SK-N-SH (cell line): ENCODE results near the gene PRRG4. TPM values are rescaled to one million over a fixed set of nuclear protein-coding genes. Genes with fewer than 3 reads are reported as not detected.
A peak's percentile ranks its signal among the peaks of the same experiment; 100 is the strongest.

ENCODE experiments used
- CTCF ChIA-PET: fragments of 300-600, 350-600 bp; formaldehyde crosslinking; extraction: SDS; loops from one replicate; lab custom pipeline; 2021; lab: Yijun Ruan, JAX
- POLR2A ChIA-PET: fragments of 350-600 bp; sonication (Branson Sonifier 250); formaldehyde crosslinking; extraction: SDS; loops from one replicate; lab custom pipeline; 2020; ENCODE audit warnings: antibody characterized with exemption, inconsistent platforms; lab: Yijun Ruan, JAX
- DNase-seq: peaks from one replicate; pipeline ENCODE4 v3.0.0; 2012
- H2AFZ ChIP-seq: fragments of 200-600 bp; sonication (generic); 2 replicates; pipeline ENCODE4 v1.8.1; 2016; ENCODE audit warnings: antibody characterized with exemption, mild to moderate bottlenecking, low read depth
- H3F3A ChIP-seq: fragments of 200-600 bp; sonication (generic); replicated peaks from 2 replicates; pipeline ENCODE3; 2016; ENCODE audit warnings: antibody characterized with exemption, mild to moderate bottlenecking; ENCODE audit not compliant: insufficient read depth
- H3K27ac ChIP-seq, 2 experiments: fragments of 200-500 bp in 1 of 2; fragments of 200-600 bp in 1 of 2; sonication (Bioruptor generic) in 1 of 2; sonication (generic), shearing (Covaris generic) in 1 of 2; 2 replicates each; pipeline versions ENCODE4 v1.5.1 to v1.6.1; 2014 to 2016; ENCODE audit warnings: low read depth in 2 of 2, inconsistent platforms in 1 of 2, low read length in 1 of 2, mild to moderate bottlenecking in 1 of 2, mixed read lengths in 1 of 2
- H3K27me3 ChIP-seq: fragments of 200-600 bp; sonication (generic), shearing (Covaris generic); 2 replicates; pipeline ENCODE4 v1.6.1; 2016; ENCODE audit warnings: mixed run types; ENCODE audit not compliant: insufficient read depth
- H3K36me3 ChIP-seq, 2 experiments: fragments of 200-500 bp in 1 of 2; fragments of 200-600 bp in 1 of 2; sonication (Bioruptor generic) in 1 of 2; sonication (generic) in 1 of 2; replicated peaks in 1 of 2; 2 replicates each; pipeline versions ENCODE3 to v1.5.1; 2014 to 2016; ENCODE audit warnings: low read length in 1 of 2, mild to moderate bottlenecking in 1 of 2; ENCODE audit not compliant: insufficient read depth in 2 of 2, control insufficient read depth in 1 of 2
- H3K4me1 ChIP-seq, 2 experiments: fragments of 200-500 bp in 1 of 2; fragments of 200-600 bp in 1 of 2; sonication (Bioruptor generic) in 1 of 2; sonication (generic), shearing (Covaris generic) in 1 of 2; 2 replicates each; pipeline versions ENCODE4 v1.5.1 to v1.6.1; 2014 to 2016; ENCODE audit warnings: low read depth in 1 of 2, low read length in 1 of 2, mixed run types in 1 of 2; ENCODE audit not compliant: insufficient read depth in 2 of 2, control insufficient read depth in 1 of 2
- H3K4me2 ChIP-seq: fragments of 200-600 bp; sonication (generic), shearing (Covaris generic); 2 replicates; pipeline ENCODE4 v1.6.1; 2017; ENCODE audit warnings: mixed run types
- H3K4me3 ChIP-seq, 2 experiments: fragments of 200-500 bp in 1 of 2; fragments of 200-600 bp in 1 of 2; sonication (Bioruptor generic) in 1 of 2; sonication (generic), shearing (Covaris generic) in 1 of 2; 2 replicates each; pipeline versions ENCODE4 v1.5.1 to v1.8.1; 2014 to 2016; ENCODE audit warnings: low read depth in 2 of 2, inconsistent platforms in 1 of 2, low read length in 1 of 2, mild to moderate bottlenecking in 1 of 2, mixed read lengths in 1 of 2, moderate library complexity in 1 of 2
- H3K79me2 ChIP-seq: fragments of 200-600 bp; sonication (generic); 2 replicates; pipeline ENCODE4 v1.8.1; 2017; ENCODE audit warnings: mild to moderate bottlenecking; ENCODE audit not compliant: insufficient read depth
- H3K9ac ChIP-seq: fragments of 200-600 bp; sonication (generic); 2 replicates; pipeline ENCODE4 v1.6.1; 2017; ENCODE audit warnings: mixed run types
- H3K9me2 ChIP-seq: fragments of 200-600 bp; sonication (generic); 2 replicates; pipeline ENCODE4 v1.6.1; 2017; ENCODE audit warnings: mixed run types
- H3K9me3 ChIP-seq: fragments of 200-600 bp; sonication (generic); 2 replicates; pipeline ENCODE4 v1.6.1; 2017; ENCODE audit warnings: mixed run types, mild to moderate bottlenecking, moderate library complexity
- H4K20me1 ChIP-seq: fragments of 200-600 bp; sonication (generic); 2 replicates; pipeline ENCODE4 v1.6.1; 2017; ENCODE audit warnings: mild to moderate bottlenecking, mixed run types; ENCODE audit not compliant: insufficient read depth
- CHD2 ChIP-seq: fragments of 150-350 bp; IDR thresholded peaks from 2 replicates; pipeline ENCODE4 v1.6.1; 2018; ENCODE audit warnings: low read length; ENCODE audit not compliant: partially characterized antibody
- EZH2phosphoT487 ChIP-seq: fragments of 200-600 bp; sonication (generic); IDR thresholded peaks from 2 replicates; pipeline ENCODE4 v1.6.1; 2017; ENCODE audit warnings: low read depth, mixed run types, mild to moderate bottlenecking, antibody characterized with exemption, moderate library complexity, borderline replicate concordance
- FOSL2 ChIP-seq: IDR thresholded peaks from 2 replicates; pipeline ENCODE4 v1.4.0; 2012; ENCODE audit warnings: low read depth, mild to moderate bottlenecking, moderate library complexity, borderline replicate concordance
- JUND ChIP-seq: IDR thresholded peaks from 2 replicates; pipeline ENCODE4 v1.4.0; 2012
- NRF1 ChIP-seq: IDR thresholded peaks from 2 replicates; pipeline ENCODE4 v1.6.1; 2012; ENCODE audit warnings: low read depth, mild to moderate bottlenecking, low read length
- RAD21 ChIP-seq: IDR thresholded peaks from 2 replicates; pipeline ENCODE4 v1.6.1; 2012; ENCODE audit warnings: mild to moderate bottlenecking, low read length
- RXRA ChIP-seq: IDR thresholded peaks from 2 replicates; pipeline ENCODE4 v1.4.0; 2012; ENCODE audit warnings: low read depth, mild to moderate bottlenecking, borderline replicate concordance
- SMC3 ChIP-seq: IDR thresholded peaks from 2 replicates; pipeline ENCODE4 v1.6.1; 2012; ENCODE audit warnings: low read depth, low read length, improper control_type of control experiment
- TCF12 ChIP-seq: IDR thresholded peaks from 2 replicates; pipeline ENCODE4 v1.4.0; 2012
- TEAD4 ChIP-seq: IDR thresholded peaks from 2 replicates; pipeline ENCODE4 v1.4.0; 2012; ENCODE audit warnings: mild to moderate bottlenecking, borderline replicate concordance; ENCODE audit not compliant: insufficient read depth
- YY1 ChIP-seq: IDR thresholded peaks from 2 replicates; pipeline ENCODE4 v1.4.0; 2012; ENCODE audit warnings: low read depth, mild to moderate bottlenecking
- WGBS: methylation state at CpG from one replicate; pipeline ENCODE4 v1.1.6; 2017; ENCODE audit warnings: low lambda C conversion rate; 5-methylcytosine and 5-hydroxymethylcytosine counted together
- polyA plus RNA-seq, 3 experiments: library from polyadenylated mRNA; depleted of rRNA; stranded (reverse); fragments of >200 nt; gene quantifications; 2 replicates each; pipeline ENCODE4 v1.2.3, GENCODE V29; 2012
- TF ChIP-seq, protein P1 (sequence below): IDR thresholded peaks from 2 replicates; pipeline ENCODE4 v1.4.0; 2012; ENCODE audit warnings: low read depth
- TF ChIP-seq, protein P2 (sequence below): fragments of 150-350 bp; IDR thresholded peaks from 2 replicates; pipeline ENCODE4 v1.6.1; 2017; ENCODE audit warnings: antibody characterized with exemption, low read length, low read depth, borderline replicate concordance
- TF ChIP-seq, protein P3 (sequence below): IDR thresholded peaks from 2 replicates; pipeline ENCODE4 v1.6.1; 2012; ENCODE audit warnings: mild to moderate bottlenecking, low read depth, low read length, moderate library complexity
- TF ChIP-seq, protein P4 (sequence below): IDR thresholded peaks from 2 replicates; pipeline ENCODE4 v1.4.0; 2012; ENCODE audit warnings: low read depth, borderline replicate concordance
- TF ChIP-seq, protein P5 (sequence below): IDR thresholded peaks from 2 replicates; pipeline ENCODE4 v1.4.0; 2012; ENCODE audit warnings: low read depth, borderline replicate concordance
- TF ChIP-seq, protein P6 (sequence below): IDR thresholded peaks from 2 replicates; pipeline ENCODE4; 2012
- TF ChIP-seq, protein P7 (sequence below): fragments of 150-350 bp; IDR thresholded peaks from 2 replicates; pipeline ENCODE4 v1.6.1; 2016; ENCODE audit warnings: mild to moderate bottlenecking, low read depth, low read length

PRRG4 gene
- polyA plus RNA-seq, 1 of the 3 experiments (the other 2 are of a cell fraction) = 0.21 TPM

DNA sequence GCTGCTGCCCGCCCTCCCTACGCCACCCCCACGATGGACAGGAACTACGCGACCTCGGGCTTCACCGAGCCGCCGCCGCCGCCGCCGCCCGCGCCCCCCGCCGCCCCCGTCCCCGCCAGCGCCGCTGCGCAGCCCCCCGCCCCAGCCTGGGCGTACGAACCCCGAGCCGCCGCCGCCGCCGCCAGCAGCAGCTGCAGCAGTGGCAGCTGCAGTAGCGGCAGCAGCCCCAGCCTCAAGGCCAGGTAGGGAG lies 63.3 kb downstream of the PRRG4 start:
- peaks cover 9 to 22% of the 10 kb centered on the region in 2 experiments; a peak in 3 of 4 replicates for H3K4me1 ChIP-seq
- ChIA-PET POLR2A (interaction anchor here (1.0 to 1.3 kb wide), 4 partner anchors 21 to 173 kb away, joined by 3 to 4 read pairs (median 3); no protein-coding TSS in a partner anchor), CTCF (interaction anchor here (0.7 to 2.3 kb wide), 12 partner anchors 9 to 309 kb away, joined by 3 to 9 read pairs (median 4); partner anchors contain the start of genes CCDC73, EIF3M and TCP11L1)
- H3K9me2 ChIP-seq = no peaks in the 10 kb centered on the region
- 0% methylated on average over 4 of the region's 32 CpGs for WGBS
- peak overlapping the region; percentile 94; the same call in 1 of the 2 replicates for H3K4me2 ChIP-seq
- TF ChIP-seq TEAD4 (no peak), NRF1 (no peak), SMC3 (no peak), YY1 (no peak), TCF12 (no peak), JUND (no peak), CHD2 (no peak), EZH2phosphoT487 (no peak), RXRA (no peak), RAD21 (no peak), FOSL2 (no peak)
- TF ChIP-seq, protein P1, sequence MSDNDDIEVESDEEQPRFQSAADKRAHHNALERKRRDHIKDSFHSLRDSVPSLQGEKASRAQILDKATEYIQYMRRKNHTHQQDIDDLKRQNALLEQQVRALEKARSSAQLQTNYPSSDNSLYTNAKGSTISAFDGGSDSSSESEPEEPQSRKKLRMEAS = no peak
- TF ChIP-seq, protein P2, sequence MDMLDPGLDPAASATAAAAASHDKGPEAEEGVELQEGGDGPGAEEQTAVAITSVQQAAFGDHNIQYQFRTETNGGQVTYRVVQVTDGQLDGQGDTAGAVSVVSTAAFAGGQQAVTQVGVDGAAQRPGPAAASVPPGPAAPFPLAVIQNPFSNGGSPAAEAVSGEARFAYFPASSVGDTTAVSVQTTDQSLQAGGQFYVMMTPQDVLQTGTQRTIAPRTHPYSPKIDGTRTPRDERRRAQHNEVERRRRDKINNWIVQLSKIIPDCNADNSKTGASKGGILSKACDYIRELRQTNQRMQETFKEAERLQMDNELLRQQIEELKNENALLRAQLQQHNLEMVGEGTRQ = no peak
- TF ChIP-seq, protein P3, sequence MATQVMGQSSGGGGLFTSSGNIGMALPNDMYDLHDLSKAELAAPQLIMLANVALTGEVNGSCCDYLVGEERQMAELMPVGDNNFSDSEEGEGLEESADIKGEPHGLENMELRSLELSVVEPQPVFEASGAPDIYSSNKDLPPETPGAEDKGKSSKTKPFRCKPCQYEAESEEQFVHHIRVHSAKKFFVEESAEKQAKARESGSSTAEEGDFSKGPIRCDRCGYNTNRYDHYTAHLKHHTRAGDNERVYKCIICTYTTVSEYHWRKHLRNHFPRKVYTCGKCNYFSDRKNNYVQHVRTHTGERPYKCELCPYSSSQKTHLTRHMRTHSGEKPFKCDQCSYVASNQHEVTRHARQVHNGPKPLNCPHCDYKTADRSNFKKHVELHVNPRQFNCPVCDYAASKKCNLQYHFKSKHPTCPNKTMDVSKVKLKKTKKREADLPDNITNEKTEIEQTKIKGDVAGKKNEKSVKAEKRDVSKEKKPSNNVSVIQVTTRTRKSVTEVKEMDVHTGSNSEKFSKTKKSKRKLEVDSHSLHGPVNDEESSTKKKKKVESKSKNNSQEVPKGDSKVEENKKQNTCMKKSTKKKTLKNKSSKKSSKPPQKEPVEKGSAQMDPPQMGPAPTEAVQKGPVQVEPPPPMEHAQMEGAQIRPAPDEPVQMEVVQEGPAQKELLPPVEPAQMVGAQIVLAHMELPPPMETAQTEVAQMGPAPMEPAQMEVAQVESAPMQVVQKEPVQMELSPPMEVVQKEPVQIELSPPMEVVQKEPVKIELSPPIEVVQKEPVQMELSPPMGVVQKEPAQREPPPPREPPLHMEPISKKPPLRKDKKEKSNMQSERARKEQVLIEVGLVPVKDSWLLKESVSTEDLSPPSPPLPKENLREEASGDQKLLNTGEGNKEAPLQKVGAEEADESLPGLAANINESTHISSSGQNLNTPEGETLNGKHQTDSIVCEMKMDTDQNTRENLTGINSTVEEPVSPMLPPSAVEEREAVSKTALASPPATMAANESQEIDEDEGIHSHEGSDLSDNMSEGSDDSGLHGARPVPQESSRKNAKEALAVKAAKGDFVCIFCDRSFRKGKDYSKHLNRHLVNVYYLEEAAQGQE = no peak
- TF ChIP-seq, protein P4, sequence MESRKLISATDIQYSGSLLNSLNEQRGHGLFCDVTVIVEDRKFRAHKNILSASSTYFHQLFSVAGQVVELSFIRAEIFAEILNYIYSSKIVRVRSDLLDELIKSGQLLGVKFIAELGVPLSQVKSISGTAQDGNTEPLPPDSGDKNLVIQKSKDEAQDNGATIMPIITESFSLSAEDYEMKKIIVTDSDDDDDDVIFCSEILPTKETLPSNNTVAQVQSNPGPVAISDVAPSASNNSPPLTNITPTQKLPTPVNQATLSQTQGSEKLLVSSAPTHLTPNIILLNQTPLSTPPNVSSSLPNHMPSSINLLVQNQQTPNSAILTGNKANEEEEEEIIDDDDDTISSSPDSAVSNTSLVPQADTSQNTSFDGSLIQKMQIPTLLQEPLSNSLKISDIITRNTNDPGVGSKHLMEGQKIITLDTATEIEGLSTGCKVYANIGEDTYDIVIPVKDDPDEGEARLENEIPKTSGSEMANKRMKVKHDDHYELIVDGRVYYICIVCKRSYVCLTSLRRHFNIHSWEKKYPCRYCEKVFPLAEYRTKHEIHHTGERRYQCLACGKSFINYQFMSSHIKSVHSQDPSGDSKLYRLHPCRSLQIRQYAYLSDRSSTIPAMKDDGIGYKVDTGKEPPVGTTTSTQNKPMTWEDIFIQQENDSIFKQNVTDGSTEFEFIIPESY = no peak
- TF ChIP-seq, protein P5, sequence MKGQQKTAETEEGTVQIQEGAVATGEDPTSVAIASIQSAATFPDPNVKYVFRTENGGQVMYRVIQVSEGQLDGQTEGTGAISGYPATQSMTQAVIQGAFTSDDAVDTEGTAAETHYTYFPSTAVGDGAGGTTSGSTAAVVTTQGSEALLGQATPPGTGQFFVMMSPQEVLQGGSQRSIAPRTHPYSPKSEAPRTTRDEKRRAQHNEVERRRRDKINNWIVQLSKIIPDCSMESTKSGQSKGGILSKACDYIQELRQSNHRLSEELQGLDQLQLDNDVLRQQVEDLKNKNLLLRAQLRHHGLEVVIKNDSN = no peak
- TF ChIP-seq, protein P6, sequence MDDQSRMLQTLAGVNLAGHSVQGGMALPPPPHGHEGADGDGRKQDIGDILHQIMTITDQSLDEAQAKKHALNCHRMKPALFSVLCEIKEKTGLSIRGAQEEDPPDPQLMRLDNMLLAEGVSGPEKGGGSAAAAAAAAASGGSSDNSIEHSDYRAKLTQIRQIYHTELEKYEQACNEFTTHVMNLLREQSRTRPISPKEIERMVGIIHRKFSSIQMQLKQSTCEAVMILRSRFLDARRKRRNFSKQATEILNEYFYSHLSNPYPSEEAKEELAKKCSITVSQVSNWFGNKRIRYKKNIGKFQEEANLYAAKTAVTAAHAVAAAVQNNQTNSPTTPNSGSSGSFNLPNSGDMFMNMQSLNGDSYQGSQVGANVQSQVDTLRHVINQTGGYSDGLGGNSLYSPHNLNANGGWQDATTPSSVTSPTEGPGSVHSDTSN = no peak
- TF ChIP-seq, protein P7, sequence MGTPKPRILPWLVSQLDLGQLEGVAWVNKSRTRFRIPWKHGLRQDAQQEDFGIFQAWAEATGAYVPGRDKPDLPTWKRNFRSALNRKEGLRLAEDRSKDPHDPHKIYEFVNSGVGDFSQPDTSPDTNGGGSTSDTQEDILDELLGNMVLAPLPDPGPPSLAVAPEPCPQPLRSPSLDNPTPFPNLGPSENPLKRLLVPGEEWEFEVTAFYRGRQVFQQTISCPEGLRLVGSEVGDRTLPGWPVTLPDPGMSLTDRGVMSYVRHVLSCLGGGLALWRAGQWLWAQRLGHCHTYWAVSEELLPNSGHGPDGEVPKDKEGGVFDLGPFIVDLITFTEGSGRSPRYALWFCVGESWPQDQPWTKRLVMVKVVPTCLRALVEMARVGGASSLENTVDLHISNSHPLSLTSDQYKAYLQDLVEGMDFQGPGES = no peak
- peak overlapping the region; percentile 96 for H3K9ac ChIP-seq
- peak overlapping the region; percentile 80 to 95 for H3K27ac ChIP-seq
- DNase-seq = no peak
- H3K4me3 ChIP-seq = peak overlapping the region; percentile 85 to 86
- peaks cover 0 to 4% of the 10 kb centered on the region in 2 experiments for H3K36me3 ChIP-seq
- H4K20me1 ChIP-seq = peaks cover 23% of the 10 kb centered on the region
- no peak overlapping the region for H2AFZ ChIP-seq
- peaks cover 8% of the 10 kb centered on the region for H3F3A ChIP-seq
- H3K79me2 ChIP-seq = peaks cover 49% of the 10 kb centered on the region
- H3K9me3 ChIP-seq = no peaks in the 10 kb centered on the region
- H3K27me3 ChIP-seq = no peaks in the 10 kb centered on the region
